Activated T-cell treated with anti-CD3 and anti-CD28 coated beads, Interleukin-2, amount 50 U/mL, for 24 hours (primary cell): Measurements from ENCODE around the gene FAM170A.

ENCODE experiments used
- DNase-seq: peaks from one replicate; pipeline ENCODE4 v3.0.0-alpha.2; 2020
- H3K27ac Mint-ChIP-seq: 2 replicates; pipeline ENCODE4 v1.8.0; 2020; ENCODE audit warnings: mild to moderate bottlenecking, mixed read lengths
- H3K27me3 Mint-ChIP-seq: 2 replicates; pipeline ENCODE4 v1.8.0; 2020; ENCODE audit warnings: mixed read lengths
- H3K36me3 Mint-ChIP-seq: 2 replicates; pipeline ENCODE4 v1.8.0; 2020; ENCODE audit warnings: low read depth, mixed read lengths
- H3K4me1 Mint-ChIP-seq: 2 replicates; pipeline ENCODE4 v1.8.0; 2020; ENCODE audit warnings: low read depth, mixed read lengths
- H3K4me3 Mint-ChIP-seq: 2 replicates; pipeline ENCODE4 v1.8.0; 2020; ENCODE audit warnings: mild to moderate bottlenecking, moderate library complexity, mixed read lengths
- H3K9me3 Mint-ChIP-seq: 2 replicates; pipeline ENCODE4 v1.8.0; 2020; ENCODE audit warnings: mixed read lengths

FAM170A gene

GRCh38 chr5:119629339-119629738 lies at the start of gene FAM170A:
Gene FAM170A, plus strand, starts transcription at chr5:119629558. Its CDS starts 211 bp downstream, at chr5:119629769.
- DNase-seq = no peak
- no peaks in the 10 kb centered on the region for H3K36me3 Mint-ChIP-seq
- no peak within 1 kb of the TSS for H3K27ac Mint-ChIP-seq
- H3K4me1 Mint-ChIP-seq = no peaks in the 10 kb centered on the region
- peaks cover 16% of the 10 kb centered on the region for H3K27me3 Mint-ChIP-seq
- no peak within 1 kb of the TSS for H3K4me3 Mint-ChIP-seq
- peaks cover 2% of the 10 kb centered on the region for H3K9me3 Mint-ChIP-seq

DNA sequence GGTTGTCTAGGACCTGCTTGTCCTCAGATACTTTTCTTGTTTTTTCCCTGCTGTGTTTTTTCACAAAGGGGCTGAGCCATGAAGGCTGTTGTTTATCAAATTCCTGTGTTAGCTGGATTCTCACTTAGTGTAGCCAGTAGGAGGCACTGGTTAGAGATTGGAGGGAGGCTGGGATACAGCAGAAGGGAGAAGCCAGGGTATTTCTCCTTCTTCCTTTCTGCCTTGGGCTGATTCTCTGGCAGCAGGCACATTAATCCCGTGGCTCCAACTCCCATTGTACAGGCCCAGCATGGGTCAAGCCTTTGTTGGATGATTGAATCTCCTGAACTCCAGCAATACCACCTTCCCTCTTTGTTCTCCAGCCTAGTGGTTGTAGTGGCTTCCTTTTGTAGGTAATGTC lies 46.4 kb upstream of the FAM170A start:
- H3K9me3 Mint-ChIP-seq = no peaks in the 10 kb centered on the region
- H3K4me3 Mint-ChIP-seq = no peak overlapping the region
- no peak overlapping the region for H3K27ac Mint-ChIP-seq
- H3K36me3 Mint-ChIP-seq = no peaks in the 10 kb centered on the region
- no peak for DNase-seq
- H3K4me1 Mint-ChIP-seq = no peaks in the 10 kb centered on the region
- H3K27me3 Mint-ChIP-seq = peaks cover 2% of the 10 kb centered on the region

- Mint-ChIP-seq H3K4me3 (no peak overlapping the region), H3K36me3 (no peaks in the 10 kb centered on the region), H3K9me3 (no peaks in the 10 kb centered on the region), H3K27me3 (peaks cover 2% of the 10 kb centered on the region), H3K4me1 (no peaks in the 10 kb centered on the region), H3K27ac (no peak overlapping the region)
- DNase-seq = no peak
Observed at GRCh38 chr5:119583684-119584083, 45.7 kb upstream of the FAM170A start.

GRCh38 chr5:119596046-119596445 lies 33.3 kb upstream of the FAM170A start:
- H3K27ac Mint-ChIP-seq = no peak overlapping the region
- peaks cover 8% of the 10 kb centered on the region for H3K9me3 Mint-ChIP-seq
- no peak for DNase-seq
- H3K36me3 Mint-ChIP-seq = no peaks in the 10 kb centered on the region
- no peaks in the 10 kb centered on the region for H3K27me3 Mint-ChIP-seq
- no peak overlapping the region for H3K4me3 Mint-ChIP-seq
- H3K4me1 Mint-ChIP-seq = no peaks in the 10 kb centered on the region

- DNase-seq = no peak
- H3K27ac Mint-ChIP-seq = no peak overlapping the region
- H3K4me3 Mint-ChIP-seq = no peak overlapping the region
- no peaks in the 10 kb centered on the region for H3K27me3 Mint-ChIP-seq
- no peaks in the 10 kb centered on the region for H3K4me1 Mint-ChIP-seq
- H3K9me3 Mint-ChIP-seq = peaks cover 10% of the 10 kb centered on the region
- no peaks in the 10 kb centered on the region for H3K36me3 Mint-ChIP-seq
Observed at GRCh38 chr5:119597728-119598298, 31.5 kb upstream of the FAM170A start.

GRCh38 chr5:119613937-119614336 lies 15.4 kb upstream of the FAM170A start:
- no peak for DNase-seq
- Mint-ChIP-seq H3K4me1 (no peaks in the 10 kb centered on the region), H3K36me3 (no peaks in the 10 kb centered on the region), H3K27ac (no peak overlapping the region), H3K4me3 (no peak overlapping the region), H3K9me3 (no peaks in the 10 kb centered on the region), H3K27me3 (no peaks in the 10 kb centered on the region)

DNA sequence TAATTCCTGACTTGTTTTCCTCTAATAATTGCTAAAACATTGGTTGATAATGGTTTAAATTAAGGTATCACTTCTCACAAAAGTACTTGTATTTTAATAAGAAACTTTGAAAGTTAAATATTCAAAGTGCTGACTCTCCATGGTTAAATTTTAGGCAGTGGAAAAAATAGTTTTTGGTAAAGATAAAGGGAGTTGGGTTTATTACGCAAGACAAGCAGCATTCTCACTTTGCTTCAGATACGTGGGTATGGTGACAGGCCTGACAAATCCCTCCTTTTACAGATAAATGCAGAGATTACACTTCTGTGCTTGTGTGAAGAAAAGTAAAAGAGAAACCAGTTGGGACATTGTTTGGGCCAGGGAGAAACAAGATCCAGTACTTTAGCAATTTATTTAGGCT lies 14.5 kb upstream of the FAM170A start:
- Mint-ChIP-seq H3K27me3 (no peaks in the 10 kb centered on the region), H3K4me3 (no peak overlapping the region), H3K36me3 (no peaks in the 10 kb centered on the region), H3K27ac (no peak overlapping the region), H3K9me3 (no peaks in the 10 kb centered on the region), H3K4me1 (no peaks in the 10 kb centered on the region)
- DNase-seq = no peak

- DNase-seq = no peak
- H3K4me3 Mint-ChIP-seq = no peak overlapping the region
- H3K36me3 Mint-ChIP-seq = no peaks in the 10 kb centered on the region
- H3K27ac Mint-ChIP-seq = no peak overlapping the region
- H3K27me3 Mint-ChIP-seq = peaks cover 21% of the 10 kb centered on the region
- H3K4me1 Mint-ChIP-seq = no peaks in the 10 kb centered on the region
- H3K9me3 Mint-ChIP-seq = peaks cover 10% of the 10 kb centered on the region
Observed at GRCh38 chr5:119626086-119626485, 3.3 kb upstream of the FAM170A start.

GRCh38 chr5:119630752-119631440 lies 1.5 kb downstream of the FAM170A start:
- no peak for DNase-seq
- Mint-ChIP-seq H3K27me3 (peaks cover 11% of the 10 kb centered on the region), H3K36me3 (no peaks in the 10 kb centered on the region), H3K4me3 (no peak overlapping the region), H3K27ac (no peak overlapping the region), H3K9me3 (peaks cover 2% of the 10 kb centered on the region), H3K4me1 (no peaks in the 10 kb centered on the region)

- H3K4me1 Mint-ChIP-seq = no peaks in the 10 kb centered on the region
- peaks cover 10% of the 10 kb centered on the region for H3K27me3 Mint-ChIP-seq
- peaks cover 2% of the 10 kb centered on the region for H3K9me3 Mint-ChIP-seq
- no peak overlapping the region for H3K27ac Mint-ChIP-seq
- DNase-seq = no peak
- H3K36me3 Mint-ChIP-seq = no peaks in the 10 kb centered on the region
- H3K4me3 Mint-ChIP-seq = no peak overlapping the region
Observed at GRCh38 chr5:119631660-119632059, 2.3 kb downstream of the FAM170A start.

DNA sequence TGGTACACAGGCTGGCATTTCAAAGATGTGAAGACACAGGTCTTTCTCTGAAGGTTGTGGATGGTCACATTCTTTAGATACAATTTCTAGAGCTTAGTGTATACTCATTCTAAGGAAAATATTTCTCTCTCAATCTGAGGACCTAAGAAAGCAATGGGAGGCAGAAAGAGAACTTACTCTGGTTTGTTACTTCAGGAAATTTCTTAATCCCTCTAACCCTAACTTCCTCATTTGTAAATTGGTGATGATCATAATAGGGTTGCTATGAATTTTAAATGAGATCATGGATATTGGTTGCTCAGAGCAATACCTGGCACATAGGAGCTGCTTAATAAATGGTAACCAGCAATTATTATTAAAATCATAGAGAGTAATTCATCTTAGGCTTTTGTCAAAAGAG lies 22.1 kb downstream of the FAM170A start:
- no peak overlapping the region for H3K27ac Mint-ChIP-seq
- DNase-seq = no peak

DNA sequence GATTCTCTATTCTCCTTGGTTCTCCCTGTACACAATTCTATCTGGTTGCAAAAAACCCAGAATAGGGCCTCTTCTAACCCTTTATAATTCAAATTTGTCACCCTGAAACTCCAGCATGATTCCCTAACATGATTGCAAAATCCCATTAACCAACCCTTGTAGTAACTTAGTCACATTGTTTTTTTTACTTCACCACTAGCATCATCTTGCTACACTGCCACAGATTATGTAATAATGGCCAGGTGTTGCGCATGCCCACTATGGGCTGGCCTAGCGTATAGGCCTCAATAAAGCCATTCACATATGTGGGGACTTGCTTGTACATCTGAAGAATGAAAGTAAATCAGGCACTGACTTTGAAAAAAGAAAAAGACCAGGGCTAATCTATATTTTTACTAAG lies 25.7 kb downstream of the FAM170A start:
- no peaks in the 10 kb centered on the region for H3K36me3 Mint-ChIP-seq
- H3K4me3 Mint-ChIP-seq = no peak overlapping the region
- peaks cover 2% of the 10 kb centered on the region for H3K27me3 Mint-ChIP-seq
- H3K4me1 Mint-ChIP-seq = no peaks in the 10 kb centered on the region
- no peak for DNase-seq
- no peaks in the 10 kb centered on the region for H3K9me3 Mint-ChIP-seq
- H3K27ac Mint-ChIP-seq = no peak overlapping the region

More for the DNA sequence above, 22.1 kb downstream of the FAM170A start:
- Mint-ChIP-seq H3K9me3 (no peaks in the 10 kb centered on the region), H3K4me1 (no peaks in the 10 kb centered on the region), H3K4me3 (no peak overlapping the region), H3K36me3 (no peaks in the 10 kb centered on the region), H3K27me3 (peaks cover 10% of the 10 kb centered on the region)

DNA sequence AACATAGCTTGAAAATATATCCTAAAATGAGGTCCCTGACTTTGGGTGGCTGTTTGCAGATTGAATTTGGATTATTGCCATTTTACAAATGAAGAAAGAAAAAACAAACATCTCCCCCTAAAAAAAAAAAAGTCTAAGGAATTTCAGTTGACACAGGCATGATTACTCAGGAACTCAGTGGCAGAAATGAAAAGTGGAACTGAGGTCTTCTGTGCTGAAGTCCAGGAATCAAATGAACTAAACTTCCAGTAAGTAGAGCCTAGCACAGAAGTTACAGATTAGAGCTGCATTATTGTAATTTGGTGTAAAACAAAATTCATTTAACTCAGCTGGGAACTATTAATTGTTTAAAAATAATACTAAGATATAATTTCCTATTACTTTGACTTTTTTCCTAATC lies 26.7 kb downstream of the FAM170A start:
- no peak for DNase-seq
- H3K36me3 Mint-ChIP-seq = no peaks in the 10 kb centered on the region
- H3K27ac Mint-ChIP-seq = no peak overlapping the region
- H3K4me3 Mint-ChIP-seq = no peak overlapping the region
- H3K4me1 Mint-ChIP-seq = no peaks in the 10 kb centered on the region
- H3K9me3 Mint-ChIP-seq = no peaks in the 10 kb centered on the region
- H3K27me3 Mint-ChIP-seq = no peaks in the 10 kb centered on the region

GRCh38 chr5:119666542-119666941 lies 37.2 kb downstream of the FAM170A start:
- Mint-ChIP-seq H3K27me3 (peaks cover 3% of the 10 kb centered on the region), H3K4me3 (no peak overlapping the region)

DNA sequence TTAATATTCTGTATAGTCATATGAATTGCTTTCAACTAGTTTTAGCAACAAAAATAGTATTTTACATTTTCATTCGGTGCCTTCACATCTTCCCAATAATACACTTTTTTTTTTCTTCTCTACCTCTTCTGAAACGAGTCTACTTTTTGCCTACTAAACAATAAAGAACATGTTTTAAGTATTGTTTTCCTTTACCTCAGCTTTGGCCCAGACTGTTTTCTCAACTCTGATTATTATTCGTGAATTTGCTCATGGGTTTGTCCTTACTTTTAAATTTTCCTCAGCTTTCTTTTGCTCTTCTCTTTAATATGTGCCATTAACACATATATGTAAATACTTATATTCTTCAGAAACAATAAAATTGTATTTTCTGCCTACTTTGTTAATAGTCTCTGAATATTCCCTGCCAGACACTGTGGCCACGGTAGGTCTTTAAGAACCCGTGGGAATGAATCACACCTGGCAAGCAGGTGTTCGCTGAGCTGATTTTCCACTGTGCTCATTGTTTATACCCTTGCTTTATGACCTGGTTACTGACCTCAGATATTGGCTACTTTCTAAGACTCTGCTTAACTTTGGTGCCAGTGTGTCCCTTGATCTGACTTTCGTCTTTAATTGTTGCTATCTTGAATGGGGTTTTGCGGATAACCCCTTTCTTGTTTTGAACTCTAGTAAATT lies 49.1 kb downstream of the FAM170A start:
- Mint-ChIP-seq H3K27ac (no peak overlapping the region), H3K4me3 (no peak overlapping the region), H3K4me1 (no peaks in the 10 kb centered on the region), H3K9me3 (no peaks in the 10 kb centered on the region), H3K27me3 (no peaks in the 10 kb centered on the region), H3K36me3 (no peaks in the 10 kb centered on the region)
- no peak for DNase-seq

More at GRCh38 chr5:119666542-119666941, 37.2 kb downstream of the FAM170A start:
- H3K27ac Mint-ChIP-seq = no peak overlapping the region
- H3K9me3 Mint-ChIP-seq = peaks cover 19% of the 10 kb centered on the region
- DNase-seq = no peak
- H3K36me3 Mint-ChIP-seq = no peaks in the 10 kb centered on the region
- H3K4me1 Mint-ChIP-seq = no peaks in the 10 kb centered on the region
